ENCODE data around the gene MFSD12.
"Not testable (repeated sequence)": the region's sequence is repeated elsewhere in the genome, so short reads cannot be mapped to it uniquely, and the experiment has no call there.

The MFSD12 gene

GRCh38 chr19:3595521-3596061 is 38.2 kb upstream of the MFSD12 start:
- no peaks in the 10 kb centered on the region for H3K9me3 ChIP-seq (replicated peaks; ENCODE audit: low read length)
- no peak overlapping the region for H3K9ac ChIP-seq (ENCODE audit: low read depth, low read length)
- H3K4me1 ChIP-seq (ENCODE audit: control insufficient read depth, insufficient read depth, low read length), result no peaks in the 10 kb centered on the region
- H3K4me2 ChIP-seq (ENCODE audit: low read length), result no peak overlapping the region
- peaks cover 23% of the 10 kb centered on the region for H3K27me3 ChIP-seq (ENCODE audit: control insufficient read depth, insufficient read depth, low read length)
- no peak overlapping the region for H3K4me3 ChIP-seq (ENCODE audit: low read length)
- H3K36me3 ChIP-seq (ENCODE audit: insufficient read depth, low read length), result no peaks in the 10 kb centered on the region

DNA sequence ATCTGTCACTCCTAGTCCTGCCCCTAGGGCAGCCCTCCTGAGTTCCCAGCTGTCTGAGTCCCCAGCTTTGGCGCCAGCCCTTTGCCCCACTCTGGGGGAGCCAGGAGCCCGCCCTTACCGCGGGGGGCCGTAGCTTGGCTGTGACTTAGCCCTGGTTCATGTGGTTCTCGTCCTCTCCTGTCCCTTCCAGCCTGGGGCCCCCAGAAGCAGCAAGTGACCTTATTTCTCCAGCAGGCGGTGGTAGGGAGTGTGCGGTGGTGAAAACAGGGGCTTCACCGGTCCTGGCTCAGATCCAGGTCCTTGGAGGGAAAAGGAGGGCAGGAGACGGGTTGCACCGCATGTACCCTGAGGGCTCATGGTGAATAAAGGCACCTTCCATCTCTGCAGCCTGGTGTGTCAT is 35.8 kb upstream of the MFSD12 start:
- Histone ChIP-seq H3K4me2 (ENCODE audit: low read length) (no peak overlapping the region), H3K4me3 (ENCODE audit: low read length) (no peak overlapping the region), H3K27me3 (ENCODE audit: control insufficient read depth, insufficient read depth, low read length) (peaks cover 28% of the 10 kb centered on the region), H3K9me3 (replicated peaks; ENCODE audit: low read length) (no peaks in the 10 kb centered on the region), H3K9ac (ENCODE audit: low read depth, low read length) (no peak overlapping the region), H3K4me1 (ENCODE audit: control insufficient read depth, insufficient read depth, low read length) (no peaks in the 10 kb centered on the region), H3K36me3 (ENCODE audit: insufficient read depth, low read length) (no peaks in the 10 kb centered on the region)

GRCh38 chr19:3591876-3592613 is 34.7 kb upstream of the MFSD12 start:
- H3K4me3 ChIP-seq (ENCODE audit: low read length), result no peak overlapping the region
- no peaks in the 10 kb centered on the region for H3K4me1 ChIP-seq (ENCODE audit: control insufficient read depth, insufficient read depth, low read length)
- no peak overlapping the region for H3K4me2 ChIP-seq (ENCODE audit: low read length)
- no peaks in the 10 kb centered on the region for H3K9me3 ChIP-seq (replicated peaks; ENCODE audit: low read length)
- no peak overlapping the region for H3K9ac ChIP-seq (ENCODE audit: low read depth, low read length)
- peaks cover 28% of the 10 kb centered on the region for H3K27me3 ChIP-seq (ENCODE audit: control insufficient read depth, insufficient read depth, low read length)
- H3K36me3 ChIP-seq (ENCODE audit: insufficient read depth, low read length), result no peaks in the 10 kb centered on the region

DNA sequence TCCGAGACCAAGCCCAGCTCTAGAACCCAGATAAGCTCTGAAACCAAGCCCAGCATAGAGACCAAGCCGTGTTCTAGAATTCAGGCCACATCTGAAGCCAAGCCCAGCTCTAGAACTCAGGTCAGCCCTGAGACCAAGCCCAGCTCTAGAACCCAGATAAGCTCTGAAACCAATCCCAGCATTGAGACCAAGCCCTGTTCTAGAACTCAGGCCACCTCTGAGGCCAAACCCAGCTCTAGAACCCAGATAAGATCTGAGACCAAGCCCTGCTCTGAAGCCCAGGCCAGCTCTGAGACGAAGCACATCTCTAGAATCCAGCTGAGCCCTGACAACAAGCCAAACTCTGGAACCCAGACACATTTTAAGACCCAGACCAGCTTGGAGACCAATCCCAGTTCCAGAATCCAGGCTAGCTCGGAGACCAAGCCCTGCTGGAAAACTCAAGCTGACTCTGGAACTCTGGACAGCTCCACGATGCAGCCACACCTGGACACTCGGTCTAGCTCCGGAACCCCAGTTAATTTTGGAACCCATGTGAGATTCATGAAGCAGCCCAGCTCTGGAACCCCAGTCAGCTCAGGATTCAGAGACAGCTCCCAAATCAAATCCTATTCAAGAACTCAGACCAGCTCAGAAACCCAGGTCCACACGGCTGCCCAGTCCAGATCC is 33.7 kb upstream of the MFSD12 start:
- Histone ChIP-seq H3K4me2 (ENCODE audit: low read length) (no peak overlapping the region), H3K4me1 (ENCODE audit: control insufficient read depth, insufficient read depth, low read length) (no peaks in the 10 kb centered on the region), H3K4me3 (ENCODE audit: low read length) (no peak overlapping the region), H3K9me3 (replicated peaks; ENCODE audit: low read length) (no peaks in the 10 kb centered on the region), H3K27me3 (ENCODE audit: control insufficient read depth, insufficient read depth, low read length) (peaks cover 37% of the 10 kb centered on the region), H3K9ac (ENCODE audit: low read depth, low read length) (no peak overlapping the region), H3K36me3 (ENCODE audit: insufficient read depth, low read length) (no peaks in the 10 kb centered on the region)

- no peaks in the 10 kb centered on the region for H3K36me3 ChIP-seq (ENCODE audit: insufficient read depth, low read length)
- H3K4me1 ChIP-seq (ENCODE audit: control insufficient read depth, insufficient read depth, low read length), result peaks cover 6% of the 10 kb centered on the region
- no peak overlapping the region for H3K4me2 ChIP-seq (ENCODE audit: low read length)
- no peaks in the 10 kb centered on the region for H3K9me3 ChIP-seq (replicated peaks; ENCODE audit: low read length)
- peaks cover 47% of the 10 kb centered on the region for H3K27me3 ChIP-seq (ENCODE audit: control insufficient read depth, insufficient read depth, low read length)
- H3K4me3 ChIP-seq (ENCODE audit: low read length), result no peak overlapping the region
- H3K9ac ChIP-seq (ENCODE audit: low read depth, low read length), result no peak overlapping the region
Measured at GRCh38 chr19:3589949-3590348, 32.6 kb upstream of the MFSD12 start.

DNA sequence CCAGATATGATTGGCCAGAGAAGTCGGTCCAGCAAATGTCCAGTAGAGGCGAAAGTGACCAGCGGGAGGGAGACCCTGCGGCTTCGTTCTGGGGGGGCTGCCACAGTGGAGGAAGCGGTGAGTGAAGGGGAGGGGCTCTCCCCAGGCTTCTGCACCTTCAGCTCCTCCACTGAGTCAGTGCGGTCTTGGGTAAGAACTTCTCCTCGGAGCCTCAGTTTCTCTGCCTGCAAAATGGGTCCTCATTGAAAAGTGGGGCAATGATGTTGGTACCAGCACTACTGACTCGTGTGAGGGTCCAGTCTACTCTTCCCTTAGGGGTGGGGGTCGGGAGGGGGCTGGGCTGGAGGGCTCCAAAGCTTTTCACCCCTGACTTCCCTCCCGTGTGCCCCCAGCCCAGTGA is 32.1 kb upstream of the MFSD12 start:
- Histone ChIP-seq H3K27me3 (ENCODE audit: control insufficient read depth, insufficient read depth, low read length) (peaks cover 48% of the 10 kb centered on the region), H3K36me3 (ENCODE audit: insufficient read depth, low read length) (no peaks in the 10 kb centered on the region)

GRCh38 chr19:3586707-3587346 is 29.4 kb upstream of the MFSD12 start:
- no peak overlapping the region for H3K4me2 ChIP-seq (ENCODE audit: low read length)
- H3K4me3 ChIP-seq (ENCODE audit: low read length), result no peak overlapping the region
- H3K9me3 ChIP-seq (replicated peaks; ENCODE audit: low read length), result no peaks in the 10 kb centered on the region
- peaks cover 33% of the 10 kb centered on the region for H3K27me3 ChIP-seq (ENCODE audit: control insufficient read depth, insufficient read depth, low read length)
- H3K4me1 ChIP-seq (ENCODE audit: control insufficient read depth, insufficient read depth, low read length), result peaks cover 6% of the 10 kb centered on the region
- H3K9ac ChIP-seq (ENCODE audit: low read depth, low read length), result no peak overlapping the region
- H3K36me3 ChIP-seq (ENCODE audit: insufficient read depth, low read length), result no peaks in the 10 kb centered on the region

More for the DNA sequence above, 32.1 kb upstream of the MFSD12 start:
- Histone ChIP-seq H3K4me2 (ENCODE audit: low read length) (no peak overlapping the region), H3K4me1 (ENCODE audit: control insufficient read depth, insufficient read depth, low read length) (peaks cover 6% of the 10 kb centered on the region), H3K4me3 (ENCODE audit: low read length) (no peak overlapping the region), H3K9ac (ENCODE audit: low read depth, low read length) (no peak overlapping the region), H3K9me3 (replicated peaks; ENCODE audit: low read length) (no peaks in the 10 kb centered on the region)

GRCh38 chr19:3586127-3586626 is 28.8 kb upstream of the MFSD12 start:
- peaks cover 27% of the 10 kb centered on the region for H3K27me3 ChIP-seq (ENCODE audit: control insufficient read depth, insufficient read depth, low read length)
- H3K9ac ChIP-seq (ENCODE audit: low read depth, low read length), result no peak overlapping the region
- H3K4me3 ChIP-seq (ENCODE audit: low read length), result no peak overlapping the region
- no peaks in the 10 kb centered on the region for H3K36me3 ChIP-seq (ENCODE audit: insufficient read depth, low read length)
- H3K9me3 ChIP-seq (replicated peaks; ENCODE audit: low read length), result no peaks in the 10 kb centered on the region
- peaks cover 6% of the 10 kb centered on the region for H3K4me1 ChIP-seq (ENCODE audit: control insufficient read depth, insufficient read depth, low read length)
- H3K4me2 ChIP-seq (ENCODE audit: low read length), result no peak overlapping the region

GRCh38 chr19:3585301-3586126 is 28.1 kb upstream of the MFSD12 start, which contains the start of gene GIPC3:
TSS of gene GIPC3 (plus strand) at chr19:3585478. CDS start at chr19:3585598, 120 bp downstream.
- Histone ChIP-seq H3K36me3 (ENCODE audit: insufficient read depth, low read length) (no peaks in the 10 kb centered on the region), H3K9me3 (replicated peaks; ENCODE audit: low read length) (no peaks in the 10 kb centered on the region), H3K9ac (ENCODE audit: low read depth, low read length) (no peak within 1 kb of the TSS), H3K4me1 (ENCODE audit: control insufficient read depth, insufficient read depth, low read length) (peaks cover 10% of the 10 kb centered on the region), H3K4me3 (ENCODE audit: low read length) (peak within 1 kb of the TSS; percentile 23), H3K4me2 (ENCODE audit: low read length) (peak within 1 kb of the TSS; percentile 55), H3K27me3 (ENCODE audit: control insufficient read depth, insufficient read depth, low read length) (peaks cover 25% of the 10 kb centered on the region)

DNA sequence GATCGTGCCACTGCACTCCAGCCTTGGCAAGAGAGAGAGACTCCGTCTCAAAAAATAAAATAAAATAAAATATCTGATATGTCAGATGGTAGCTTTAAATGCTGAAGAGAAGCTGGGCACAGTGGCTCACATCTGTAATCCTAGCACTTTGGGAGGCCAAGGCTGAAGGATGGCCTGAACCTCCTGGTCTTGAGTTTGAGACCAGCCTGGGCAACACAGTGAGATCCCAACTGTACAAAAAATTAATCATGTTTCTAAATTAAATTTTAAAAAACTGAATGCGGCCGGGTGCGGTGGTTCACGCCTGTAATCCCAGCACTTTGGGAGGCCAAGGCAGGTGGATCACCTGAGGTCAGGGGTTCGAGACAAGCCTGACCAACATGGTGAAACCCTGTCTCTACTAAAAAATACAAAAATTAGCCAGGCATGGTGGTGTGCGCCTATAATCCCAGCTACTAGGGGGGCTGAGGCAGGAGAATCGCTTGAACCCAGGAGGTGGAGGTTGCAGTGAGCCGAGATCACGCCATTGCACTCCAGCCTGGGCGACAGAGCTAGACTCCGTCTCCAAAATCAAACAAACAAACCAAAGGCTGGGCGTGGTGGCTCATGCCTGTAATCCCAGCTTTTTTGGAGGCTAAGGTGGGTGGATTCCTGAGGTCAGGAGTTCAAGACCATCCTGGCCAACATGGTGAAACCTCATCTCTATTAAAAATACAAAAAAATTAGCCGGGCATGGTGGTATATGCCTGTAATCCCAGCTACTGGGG is 26.8 kb upstream of the MFSD12 start:
- H3K36me3 ChIP-seq (ENCODE audit: insufficient read depth, low read length); H3K9ac ChIP-seq (ENCODE audit: low read depth, low read length); H3K4me3 ChIP-seq (ENCODE audit: low read length); H3K9me3 ChIP-seq (replicated peaks; ENCODE audit: low read length); H3K4me2 ChIP-seq (ENCODE audit: low read length): not testable (repeated sequence)
- peaks cover 24% of the 10 kb centered on the region for H3K27me3 ChIP-seq (ENCODE audit: control insufficient read depth, insufficient read depth, low read length)
- peaks cover 19% of the 10 kb centered on the region for H3K4me1 ChIP-seq (ENCODE audit: control insufficient read depth, insufficient read depth, low read length)

All from skeletal muscle satellite cell (primary cell).